K562 (cell line): ENCODE measurements around the gene FSD1L. TPM values are rescaled to one million over a fixed set of nuclear protein-coding genes. Genes with fewer than 3 reads are reported as not detected.

Source experiments
- BRF1 ChIP-seq: IDR thresholded peaks from 3 replicates; pipeline ENCODE4 v1.6.1; 2011; ENCODE audit warnings: borderline replicate concordance, mild to moderate bottlenecking; ENCODE audit not compliant: insufficient read length; ENCODE audit errors: extremely low read depth
- CCNT2 ChIP-seq: IDR thresholded peaks from 2 replicates; pipeline ENCODE4 v1.6.1; 2011; ENCODE audit warnings: borderline replicate concordance, low read depth, mild to moderate bottlenecking, moderate library complexity, mixed read lengths, low read length; ENCODE audit not compliant: insufficient read length; ENCODE audit errors: extremely low read depth
- CHD2 ChIP-seq: IDR thresholded peaks from 2 replicates; pipeline ENCODE4 v1.6.1; 2011; ENCODE audit warnings: low read depth, low read length
- CXXC5 ChIP-seq: fragments of 250-450 bp; sonication (Bioruptor Pico); IDR thresholded peaks from 2 replicates; pipeline ENCODE4 v1.8.0; 2022; ENCODE audit warnings: inconsistent platforms, mild to moderate bottlenecking, moderate library complexity
- E2F6 ChIP-seq, 2 experiments: IDR thresholded peaks; 2 replicates each; pipeline ENCODE4 v1.6.1; 2011; ENCODE audit warnings: borderline replicate concordance in 1 of 2, control low read depth in 1 of 2, low read depth in 1 of 2, low read length in 1 of 2, mild to moderate bottlenecking in 1 of 2, mixed read lengths in 1 of 2, moderate library complexity in 1 of 2; ENCODE audit not compliant: insufficient read depth in 1 of 2, insufficient read length in 1 of 2, poor library complexity in 1 of 2, severe bottlenecking in 1 of 2; ENCODE audit errors: extremely low read depth in 1 of 2
- HNRNPL ChIP-seq: fragments of 200-400 bp; formaldehyde crosslinking; IDR thresholded peaks from 2 replicates; pipeline ENCODE4 v1.6.1; 2017; ENCODE audit warnings: low read depth, mild to moderate bottlenecking, low read length
- KDM5B ChIP-seq: fragments of 200-600 bp; sonication (generic); IDR thresholded peaks from 2 replicates; pipeline ENCODE4 v1.6.1; 2012; ENCODE audit warnings: low read depth, mild to moderate bottlenecking, moderate library complexity, low read length, control low read depth, inconsistent platforms; ENCODE audit not compliant: insufficient replicate concordance
- MTF1 ChIP-seq: fragments of 250-450 bp; sonication (Bioruptor Pico); IDR thresholded peaks from 2 replicates; pipeline ENCODE4 v1.9.0; 2021; ENCODE audit warnings: moderate library complexity, mild to moderate bottlenecking, inconsistent platforms, borderline replicate concordance
- PKNOX1 ChIP-seq: fragments of 450-650 bp; IDR thresholded peaks from 2 replicates; pipeline ENCODE4 v1.6.1; 2016
- RB1 ChIP-seq: fragments of 450-650 bp; IDR thresholded peaks from 2 replicates; pipeline ENCODE4 v1.6.1; 2017; ENCODE audit warnings: low read depth, mild to moderate bottlenecking
- TAF1 ChIP-seq: IDR thresholded peaks from 2 replicates; pipeline ENCODE4 v1.6.1; 2011; ENCODE audit warnings: mild to moderate bottlenecking, low read length, moderate library complexity; ENCODE audit not compliant: insufficient read depth, control insufficient read depth, severe bottlenecking; ENCODE audit errors: extremely low read depth
- ZNF639 ChIP-seq, 2 experiments: fragments of 200-800 bp in 1 of 2; sonication (Bioruptor generic) in 1 of 2; sonication (generic) in 1 of 2; formaldehyde crosslinking in 1 of 2; IDR thresholded peaks in 1 of 2; conservative IDR thresholded peaks in 1 of 2; 2 replicates each; pipeline versions ENCODE4 v1.5.0 to v1.6.1; 2016 to 2020; ENCODE audit warnings: missing compliant biosample characterization in 1 of 2, missing genetic modification characterization in 1 of 2, missing genetic modification reagents in 1 of 2
- polyA plus RNA-seq, 8 experiments: library from polyadenylated mRNA; depleted of rRNA in 4 of 8; stranded (reverse) in 5 of 8; unstranded in 3 of 8; fragments of >200 nt; fragmentation: Nextera tagmentation in 2 of 8; fragmentation: Illumina TruSeq in 1 of 8; extraction: Ambion mirVana in 2 of 8; extraction: Trizol in 1 of 8; gene quantifications; 2 replicates each; pipeline versions ENCODE4 v1.2.1 to v1.2.3, GENCODE V29; 2011 to 2014; ENCODE audit warnings: inconsistent platforms in 1 of 8, missing spikeins in 1 of 8
- total RNA-seq, 7 experiments: library from RNA; depleted of rRNA in 6 of 7; stranded (reverse); fragments of >200 nt in 6 of 7; fragmentation: Illumina TruSeq in 2 of 7; extraction: Trizol in 2 of 7; gene quantifications; 2 replicates each; pipeline versions ENCODE4 v1.2.1 to v1.2.3, GENCODE V29; 2011 to 2021; ENCODE audit warnings: low replicate concordance in 1 of 7
- TF ChIP-seq, protein P1 (sequence below): sonication (generic); formaldehyde crosslinking; IDR thresholded peaks from 2 replicates; pipeline ENCODE4 v1.8.0; 2022; ENCODE audit warnings: missing genetic modification reagents, mild to moderate bottlenecking, borderline replicate concordance
- TF ChIP-seq, protein P2 (sequence below): fragments of 450-650 bp; IDR thresholded peaks from 2 replicates; pipeline ENCODE4 v1.6.1; 2016; ENCODE audit warnings: antibody characterized with exemption

The FSD1L gene
- total and polyA plus RNA-seq, 9 of the 15 experiments (the other 6 are each of a cell fraction or from before 2014, with no cell fraction given), result 0.95 to 4.2 (median 2.1) TPM

DNA sequence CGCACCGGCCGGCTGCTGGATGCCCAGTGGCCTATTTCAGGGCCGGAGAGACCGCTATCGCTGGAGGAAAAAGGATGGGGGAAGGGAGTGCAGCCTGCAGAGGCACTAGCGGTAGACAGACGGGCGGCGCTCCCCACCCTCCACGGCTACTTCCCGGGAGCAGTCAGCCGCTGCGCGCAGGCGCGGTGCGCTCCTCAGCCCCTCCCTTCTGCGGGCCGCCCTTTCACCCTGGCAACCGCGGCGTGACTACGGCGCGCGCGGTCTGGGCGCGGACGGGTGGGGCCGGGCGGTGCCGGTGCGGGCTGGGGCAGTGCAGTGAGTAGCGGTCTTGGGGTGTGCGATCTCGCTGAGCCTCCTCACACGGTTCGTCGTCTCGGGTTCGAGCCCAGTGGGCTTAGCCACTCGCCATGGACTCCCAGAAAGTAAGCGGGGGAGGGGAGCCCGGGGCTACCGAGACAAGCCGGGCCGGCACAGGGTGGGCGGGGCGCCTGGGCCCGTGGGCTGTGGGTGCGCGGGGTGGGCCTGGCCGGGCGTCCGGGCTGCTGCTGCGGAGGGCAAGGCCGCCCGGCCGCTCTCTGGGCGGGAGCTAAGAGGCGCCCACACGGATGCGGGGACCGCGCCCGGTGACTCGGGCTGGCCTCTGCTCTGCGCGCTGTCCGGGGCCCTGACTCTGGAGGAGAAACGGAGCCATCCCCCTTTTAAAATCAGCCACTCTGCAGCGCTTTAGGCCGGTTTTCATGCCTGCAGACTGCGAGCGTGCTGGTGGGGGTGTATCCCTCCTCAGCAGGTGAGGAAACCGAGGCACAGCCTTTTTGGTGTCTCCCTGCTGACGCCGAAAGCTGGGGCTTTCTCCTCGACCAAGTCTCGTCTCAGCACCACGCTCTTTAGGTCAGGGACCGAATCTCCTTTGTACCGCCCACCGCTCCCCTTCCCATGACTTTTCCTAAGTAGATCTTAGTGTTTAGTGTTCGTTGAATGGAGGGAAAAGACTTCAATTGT lies at the start of gene FSD1L (continued):
- TF ChIP-seq MTF1 (CRISPR knock-in tag) (no peak), CXXC5 (CRISPR knock-in tag) (peak; percentile 92), TAF1 (peak; percentile 3), BRF1 (no peak), CCNT2 (peak; percentile 90), RB1 (peak; percentile 84; the same call in 1 of the 2 replicates), CHD2 (peak; percentile 47; the same call in 1 of the 2 replicates), PKNOX1 (peak; percentile 65), ZNF639 (CRISPR knock-in tag; conservative IDR thresholded peaks at IDR 0.05 in 1 of 2, IDR thresholded peaks at IDR 0.05 in 1 of 2) (0 out of 4 replicates have a peak, but pooled peaks of 1 of the 2 experiments have one; percentile 19), HNRNPL (no peak), KDM5B (peak; percentile 59), E2F6 (IDR thresholded peaks at IDR 0.05; ENCODE audit: borderline replicate concordance in 1 of 2, extremely low read depth in 1 of 2, insufficient read depth in 1 of 2, insufficient read length in 1 of 2, low read depth in 1 of 2, low read length in 1 of 2, poor library complexity in 1 of 2, severe bottlenecking in 1 of 2) (peak in 1 of 2 experiments; percentile 18)
- TF ChIP-seq, protein P1, sequence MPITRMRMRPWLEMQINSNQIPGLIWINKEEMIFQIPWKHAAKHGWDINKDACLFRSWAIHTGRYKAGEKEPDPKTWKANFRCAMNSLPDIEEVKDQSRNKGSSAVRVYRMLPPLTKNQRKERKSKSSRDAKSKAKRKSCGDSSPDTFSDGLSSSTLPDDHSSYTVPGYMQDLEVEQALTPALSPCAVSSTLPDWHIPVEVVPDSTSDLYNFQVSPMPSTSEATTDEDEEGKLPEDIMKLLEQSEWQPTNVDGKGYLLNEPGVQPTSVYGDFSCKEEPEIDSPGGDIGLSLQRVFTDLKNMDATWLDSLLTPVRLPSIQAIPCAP (CRISPR knock-in tag), result no peak
- TF ChIP-seq, protein P2, sequence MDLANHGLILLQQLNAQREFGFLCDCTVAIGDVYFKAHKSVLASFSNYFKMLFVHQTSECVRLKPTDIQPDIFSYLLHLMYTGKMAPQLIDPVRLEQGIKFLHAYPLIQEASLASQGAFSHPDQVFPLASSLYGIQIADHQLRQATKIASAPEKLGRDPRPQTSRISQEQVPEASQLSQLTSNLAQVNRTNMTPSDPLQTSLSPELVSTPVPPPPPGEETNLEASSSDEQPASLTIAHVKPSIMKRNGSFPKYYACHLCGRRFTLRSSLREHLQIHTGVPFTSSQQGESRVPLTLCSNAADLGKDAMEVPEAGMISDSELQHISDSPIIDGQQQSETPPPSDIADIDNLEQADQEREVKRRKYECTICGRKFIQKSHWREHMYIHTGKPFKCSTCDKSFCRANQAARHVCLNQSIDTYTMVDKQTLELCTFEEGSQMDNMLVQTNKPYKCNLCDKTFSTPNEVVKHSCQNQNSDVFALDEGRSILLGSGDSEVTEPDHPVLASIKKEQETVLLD, result peak; percentile 78; the same call in 1 of the 2 replicates
